GM21390 (cell line): ENCODE data around the gene HEG1.

Experiments
- ATAC-seq: cut with Tn5 transposase; IDR thresholded peaks from one replicate; pipeline ENCODE4 v1.9.1; 2021; ENCODE audit not compliant: unreplicated experiment

The HEG1 gene

GRCh38 chr3:125023833-125024555 is 31.8 kb downstream of the HEG1 start:
- ATAC-seq = no peak

GRCh38 chr3:125022206-125022605 is 33.6 kb downstream of the HEG1 start:
- no peak for ATAC-seq

GRCh38 chr3:125019271-125019670 is 36.5 kb downstream of the HEG1 start:
- ATAC-seq = no peak

- ATAC-seq = no peak
Observed at GRCh38 chr3:125017406-125017805, 38.4 kb downstream of the HEG1 start.

- ATAC-seq = no peak
Observed at GRCh38 chr3:125014570-125015179, 41.1 kb downstream of the HEG1 start.

GRCh38 chr3:125013095-125013494 is 42.7 kb downstream of the HEG1 start:
- ATAC-seq = no peak

GRCh38 chr3:125011941-125012340 is 43.9 kb downstream of the HEG1 start:
- ATAC-seq = no peak

GRCh38 chr3:125010393-125010792 is 45.4 kb downstream of the HEG1 start:
- no peak for ATAC-seq

GRCh38 chr3:125008766-125009165 is 47.0 kb downstream of the HEG1 start:
- ATAC-seq = no peak

GRCh38 chr3:125006291-125006731 is 49.5 kb downstream of the HEG1 start:
- ATAC-seq = no peak

- no peak for ATAC-seq
Observed at GRCh38 chr3:125005676-125006075, 50.1 kb downstream of the HEG1 start.

GRCh38 chr3:125005222-125005621 is 50.6 kb downstream of the HEG1 start:
- ATAC-seq = no peak

- no peak for ATAC-seq
Observed at GRCh38 chr3:125003859-125004595, 51.8 kb downstream of the HEG1 start.

GRCh38 chr3:125003369-125003853 is 52.4 kb downstream of the HEG1 start:
- no peak for ATAC-seq

GRCh38 chr3:125002414-125003368 is 53.1 kb downstream of the HEG1 start:
- ATAC-seq = no peak

- no peak for ATAC-seq
Observed at GRCh38 chr3:125001557-125002413, 54.0 kb downstream of the HEG1 start.

- ATAC-seq = no peak
Observed at GRCh38 chr3:125000661-125001060, 55.1 kb downstream of the HEG1 start.

GRCh38 chr3:124999897-125000435 is 55.8 kb downstream of the HEG1 start:
- ATAC-seq = no peak

- ATAC-seq = no peak
Observed at GRCh38 chr3:124999317-124999716, 56.5 kb downstream of the HEG1 start.

GRCh38 chr3:124998247-124998630 is 57.6 kb downstream of the HEG1 start:
- no peak for ATAC-seq
